Activated T-cell treated with anti-CD3 and anti-CD28 coated beads, Interleukin-2, amount 50 U/mL, for 4 hours (primary cell): Measurements from ENCODE around the gene BCAN. TPM values are rescaled to one million over a fixed set of nuclear protein-coding genes. Genes with fewer than 3 reads are reported as not detected.

Experiments
- ATAC-seq, 2 donors: fragments of 200-7000 bp; cut with Tn5 transposase; one replicate each; pipeline ENCODE4 v1.10.0; 2021
- DNase-seq: peaks from one replicate; pipeline ENCODE4 v3.0.0-alpha.2; 2020
- H3K27me3 Mint-ChIP-seq: one replicate; pipeline ENCODE4 v1.8.0; 2021; ENCODE audit warnings: low read depth, mixed read lengths
- H3K36me3 Mint-ChIP-seq: one replicate; pipeline ENCODE4 v1.8.0; 2022; ENCODE audit warnings: mixed read lengths; ENCODE audit not compliant: insufficient read depth
- H3K4me1 Mint-ChIP-seq: one replicate; pipeline ENCODE4 v1.8.0; 2021; ENCODE audit warnings: low read depth, mixed read lengths
- H3K4me3 Mint-ChIP-seq: one replicate; pipeline ENCODE4 v1.8.0; 2021; ENCODE audit warnings: mild to moderate bottlenecking, moderate library complexity, mixed read lengths
- H3K9me3 Mint-ChIP-seq: one replicate; pipeline ENCODE4 v1.8.0; 2021; ENCODE audit warnings: mixed read lengths
- total RNA-seq, 3 donors: library from RNA; stranded (reverse); gene quantifications; one replicate each; pipeline ENCODE4 v1.2.1, GENCODE V29; 2021

BCAN gene
- total RNA-seq, 3 donors from 2014 or later = not detected

GRCh38 chr1:156643778-156644092, 1.8 kb downstream of the BCAN start:
- DNase-seq = no peak
- Mint-ChIP-seq H3K27me3 (peaks cover 88% of the 10 kb centered on the region), H3K4me1 (peaks cover 25% of the 10 kb centered on the region), H3K9me3 (no peaks in the 10 kb centered on the region), H3K4me3 (no peak overlapping the region), H3K36me3 (no peaks in the 10 kb centered on the region)
- peak; percentile 25 to 46 for ATAC-seq

DNA sequence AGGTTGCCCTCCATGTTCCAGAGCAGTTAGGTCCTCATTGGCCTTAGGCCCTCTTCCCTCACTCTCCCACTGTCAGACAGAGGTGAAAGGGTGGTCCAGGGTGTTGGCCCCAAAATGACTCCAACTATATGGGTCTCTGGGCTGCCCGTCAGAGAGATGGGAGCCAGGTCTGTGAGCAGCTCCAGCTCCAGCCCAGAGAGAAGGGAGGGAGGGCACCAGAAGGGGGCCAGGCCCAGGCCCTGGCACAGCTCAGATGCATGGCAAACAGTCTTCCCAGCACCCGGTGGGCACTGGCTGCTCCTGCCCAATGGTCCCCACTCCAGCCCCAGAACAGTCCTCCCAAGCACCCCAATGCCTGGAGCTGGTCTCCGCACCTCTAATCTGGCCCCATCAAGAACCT, 2.2 kb downstream of the BCAN start:
- Mint-ChIP-seq H3K9me3 (no peaks in the 10 kb centered on the region), H3K4me1 (peaks cover 25% of the 10 kb centered on the region), H3K36me3 (no peaks in the 10 kb centered on the region), H3K4me3 (no peak overlapping the region), H3K27me3 (peaks cover 88% of the 10 kb centered on the region)
- no peak for DNase-seq
- no peak for ATAC-seq

GRCh38 chr1:156644640-156645039, 2.7 kb downstream of the BCAN start:
- Mint-ChIP-seq H3K4me3 (peak overlapping the region; percentile 19), H3K27me3 (peaks cover 85% of the 10 kb centered on the region), H3K36me3 (no peaks in the 10 kb centered on the region), H3K4me1 (peaks cover 25% of the 10 kb centered on the region), H3K9me3 (no peaks in the 10 kb centered on the region)
- DNase-seq (no peak), ATAC-seq (no peak)

- DNase-seq = no peak
- no peaks in the 10 kb centered on the region for H3K36me3 Mint-ChIP-seq
- H3K9me3 Mint-ChIP-seq = no peaks in the 10 kb centered on the region
- peaks cover 25% of the 10 kb centered on the region for H3K4me1 Mint-ChIP-seq
- H3K27me3 Mint-ChIP-seq = peaks cover 81% of the 10 kb centered on the region
- no peak overlapping the region for H3K4me3 Mint-ChIP-seq
- no peak for ATAC-seq
Measured at GRCh38 chr1:156645056-156645455, 3.1 kb downstream of the BCAN start.

DNA sequence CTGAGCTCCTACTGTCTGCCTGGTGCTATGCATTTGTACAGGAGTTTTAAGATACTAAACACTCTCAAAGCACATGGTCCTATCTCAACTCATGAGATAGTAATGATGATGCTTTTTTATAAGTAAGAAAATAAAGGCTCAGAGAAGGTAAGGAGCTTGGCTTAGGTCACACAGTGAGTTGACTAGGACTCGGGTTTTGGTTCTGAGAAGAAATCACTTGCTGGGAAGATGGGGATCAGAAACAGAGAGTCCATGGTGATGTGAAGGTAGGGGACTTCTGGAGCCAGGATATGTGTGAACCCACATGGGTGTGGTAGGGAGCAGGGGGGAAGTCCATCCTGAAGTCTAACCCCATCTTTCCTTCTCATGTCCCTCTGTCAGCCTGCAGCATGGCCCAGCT, 3.7 kb downstream of the BCAN start:
- ATAC-seq (no peak), DNase-seq (no peak)
- no peak overlapping the region for H3K4me3 Mint-ChIP-seq
- H3K27me3 Mint-ChIP-seq = peaks cover 80% of the 10 kb centered on the region
- H3K9me3 Mint-ChIP-seq = no peaks in the 10 kb centered on the region
- H3K4me1 Mint-ChIP-seq = peaks cover 24% of the 10 kb centered on the region
- no peaks in the 10 kb centered on the region for H3K36me3 Mint-ChIP-seq

- no peak for DNase-seq
- H3K9me3 Mint-ChIP-seq = no peaks in the 10 kb centered on the region
- ATAC-seq = no peak
- no peaks in the 10 kb centered on the region for H3K36me3 Mint-ChIP-seq
- no peak overlapping the region for H3K4me3 Mint-ChIP-seq
- peaks cover 14% of the 10 kb centered on the region for H3K4me1 Mint-ChIP-seq
- peaks cover 77% of the 10 kb centered on the region for H3K27me3 Mint-ChIP-seq
Measured at GRCh38 chr1:156646738-156647211, 4.9 kb downstream of the BCAN start.

- H3K4me1 Mint-ChIP-seq = peaks cover 13% of the 10 kb centered on the region
- H3K36me3 Mint-ChIP-seq = no peaks in the 10 kb centered on the region
- H3K27me3 Mint-ChIP-seq = peaks cover 80% of the 10 kb centered on the region
- DNase-seq (no peak), ATAC-seq (no peak)
- H3K9me3 Mint-ChIP-seq = no peaks in the 10 kb centered on the region
- no peak overlapping the region for H3K4me3 Mint-ChIP-seq
Measured at GRCh38 chr1:156647351-156647750, 5.4 kb downstream of the BCAN start.

- Mint-ChIP-seq H3K4me3 (no peak overlapping the region), H3K9me3 (no peaks in the 10 kb centered on the region), H3K36me3 (no peaks in the 10 kb centered on the region)
Measured at GRCh38 chr1:156648496-156648895, 6.6 kb downstream of the BCAN start.

DNA sequence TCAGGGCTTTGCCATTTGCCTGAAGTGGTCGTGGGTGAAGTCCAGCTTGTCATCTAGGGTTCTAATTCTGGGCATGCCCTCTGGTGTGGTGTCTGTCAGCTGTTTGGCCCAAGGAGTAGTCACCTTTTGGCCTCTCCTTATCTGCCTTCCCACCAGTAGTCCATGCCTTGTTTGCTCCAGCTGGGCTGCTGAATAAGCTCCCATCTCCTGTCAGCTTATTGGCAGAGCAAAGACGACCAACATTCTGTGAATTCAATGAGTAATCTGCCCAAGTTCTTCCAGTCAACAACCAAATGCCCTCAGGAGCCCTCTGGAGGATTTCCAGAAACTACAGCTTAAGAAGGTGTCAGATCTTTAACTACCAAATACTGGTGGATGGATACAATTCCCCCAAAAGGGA, 7.0 kb downstream of the BCAN start:
- DNase-seq (no peak), ATAC-seq (no peak)
- Mint-ChIP-seq H3K9me3 (no peaks in the 10 kb centered on the region), H3K4me1 (peaks cover 2% of the 10 kb centered on the region), H3K27me3 (peaks cover 84% of the 10 kb centered on the region), H3K36me3 (no peaks in the 10 kb centered on the region), H3K4me3 (no peak overlapping the region)

More at GRCh38 chr1:156648496-156648895, 6.6 kb downstream of the BCAN start:
- peaks cover 83% of the 10 kb centered on the region for H3K27me3 Mint-ChIP-seq
- no peak for DNase-seq
- peak in 1 of 2 donors; percentile 7 for ATAC-seq
- peaks cover 7% of the 10 kb centered on the region for H3K4me1 Mint-ChIP-seq

GRCh38 chr1:156652131-156652991, 10.4 kb downstream of the BCAN start:
- peaks cover 86% of the 10 kb centered on the region for H3K27me3 Mint-ChIP-seq
- no peak for DNase-seq

DNA sequence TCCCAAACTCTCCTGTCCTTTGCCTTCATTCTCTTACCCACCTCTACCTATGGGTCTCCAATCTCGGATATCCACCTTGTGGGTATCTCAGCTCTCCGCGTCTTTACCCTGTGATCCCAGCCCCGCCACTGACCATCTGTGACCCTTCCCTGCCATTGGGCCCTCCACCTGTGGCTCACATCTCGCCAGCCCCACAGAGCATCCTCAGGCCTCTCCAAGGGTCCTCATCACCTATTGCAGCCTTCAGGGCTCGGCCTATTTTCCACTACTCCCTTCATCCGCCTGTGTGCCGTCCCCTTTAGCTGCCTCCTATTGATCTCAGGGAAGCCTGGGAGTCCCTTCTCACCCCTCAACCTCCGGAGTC, 11.1 kb downstream of the BCAN start:
- H3K27me3 Mint-ChIP-seq = peaks cover 83% of the 10 kb centered on the region
- H3K4me1 Mint-ChIP-seq = peaks cover 16% of the 10 kb centered on the region
- no peaks in the 10 kb centered on the region for H3K9me3 Mint-ChIP-seq
- H3K4me3 Mint-ChIP-seq = no peak overlapping the region
- DNase-seq = no peak
- H3K36me3 Mint-ChIP-seq = no peaks in the 10 kb centered on the region
- ATAC-seq = no peak

More at GRCh38 chr1:156652131-156652991, 10.4 kb downstream of the BCAN start:
- Mint-ChIP-seq H3K9me3 (no peaks in the 10 kb centered on the region), H3K4me3 (no peak overlapping the region), H3K36me3 (no peaks in the 10 kb centered on the region), H3K4me1 (peaks cover 12% of the 10 kb centered on the region)
- ATAC-seq = no peak

GRCh38 chr1:156654700-156655099, 12.8 kb downstream of the BCAN start:
- DNase-seq (no peak), ATAC-seq (no peak)
- no peaks in the 10 kb centered on the region for H3K9me3 Mint-ChIP-seq
- H3K4me1 Mint-ChIP-seq = peaks cover 29% of the 10 kb centered on the region
- no peak overlapping the region for H3K4me3 Mint-ChIP-seq
- H3K27me3 Mint-ChIP-seq = peaks cover 71% of the 10 kb centered on the region
- H3K36me3 Mint-ChIP-seq = no peaks in the 10 kb centered on the region

DNA sequence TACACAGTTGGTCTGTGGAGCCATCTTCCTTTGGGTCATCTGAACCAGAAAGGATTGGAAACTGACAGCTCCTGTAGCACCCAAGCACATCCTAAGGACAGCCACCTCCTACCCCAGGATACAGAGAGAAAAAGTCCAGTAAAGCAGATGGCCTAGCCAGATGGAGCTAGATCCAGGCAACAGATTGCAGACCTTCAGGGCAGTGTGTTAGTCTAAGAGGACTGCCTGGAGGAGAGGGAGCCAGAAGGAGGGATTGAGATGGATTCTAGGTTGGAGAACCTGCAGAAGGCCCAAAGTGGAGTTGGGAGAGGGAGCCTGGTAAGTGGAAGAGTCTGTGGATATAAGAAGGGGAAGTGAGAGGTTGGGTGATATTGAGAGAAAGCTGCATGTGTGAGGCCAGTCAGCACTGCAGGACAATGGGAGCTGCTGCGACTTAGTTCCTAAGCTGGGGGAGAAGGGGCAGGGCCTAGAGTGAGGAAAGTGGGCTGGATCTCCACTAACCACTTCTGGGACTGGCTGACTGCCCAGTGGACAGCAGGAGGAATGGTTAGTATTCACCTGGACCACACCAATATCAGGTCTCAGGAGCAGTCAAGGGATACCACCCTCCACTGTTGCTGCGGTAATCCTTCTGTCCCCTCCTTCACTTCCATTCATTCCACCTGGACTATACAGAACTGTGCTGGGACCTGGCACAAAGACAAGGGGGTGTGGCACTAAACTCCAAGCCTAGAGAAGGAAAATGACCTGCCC, 13.4 kb downstream of the BCAN start:
- Mint-ChIP-seq H3K36me3 (no peaks in the 10 kb centered on the region), H3K27me3 (peaks cover 68% of the 10 kb centered on the region), H3K4me1 (peaks cover 34% of the 10 kb centered on the region), H3K4me3 (peak overlapping the region; percentile 22), H3K9me3 (no peaks in the 10 kb centered on the region)
- DNase-seq (no peak), ATAC-seq (no peak)

- H3K4me1 Mint-ChIP-seq = peaks cover 41% of the 10 kb centered on the region
- ATAC-seq (no peak), DNase-seq (no peak)
- H3K27me3 Mint-ChIP-seq = peaks cover 62% of the 10 kb centered on the region
- H3K36me3 Mint-ChIP-seq = no peaks in the 10 kb centered on the region
- no peak overlapping the region for H3K4me3 Mint-ChIP-seq
- no peaks in the 10 kb centered on the region for H3K9me3 Mint-ChIP-seq
Measured at GRCh38 chr1:156655904-156656516, 14.1 kb downstream of the BCAN start.
